Liver (tissue), 9 donors: ENCODE results near the gene TUBA4A. TPM values are rescaled to one million over a fixed set of nuclear protein-coding genes. Genes with fewer than 3 reads are reported as not detected.
A peak's percentile ranks its signal among the peaks of the same experiment; 100 is the strongest.

Source experiments
- DNase-seq: peaks from one replicate; pipeline ENCODE4 v3.0.0-alpha.2; 2017; ENCODE audit warnings: low spot score
- H3K27ac ChIP-seq, 2 donors: one replicate each; pipeline ENCODE4 v1.7.0; 2013; ENCODE audit warnings: inconsistent platforms in 2 of 2, low read length in 2 of 2, control low read depth in 1 of 2, low read depth in 1 of 2, mild to moderate bottlenecking in 1 of 2
- H3K27me3 ChIP-seq, 4 donors: one replicate each; pipeline versions ENCODE4 v1.6.1 to v1.7.0; 2013; ENCODE audit warnings: low read length in 3 of 4, inconsistent platforms in 1 of 4, mild to moderate bottlenecking in 1 of 4, moderate library complexity in 1 of 4; ENCODE audit not compliant: control insufficient read depth in 4 of 4, insufficient read depth in 4 of 4
- H3K36me3 ChIP-seq, 4 donors: one replicate each; pipeline versions ENCODE4 v1.6.1 to v1.7.0; 2013; ENCODE audit warnings: low read length in 3 of 4, mild to moderate bottlenecking in 3 of 4, low read depth in 1 of 4, moderate library complexity in 1 of 4; ENCODE audit not compliant: control insufficient read depth in 4 of 4, insufficient read depth in 3 of 4
- H3K4me1 ChIP-seq, 4 donors: one replicate each; pipeline versions ENCODE4 v1.6.1 to v1.7.0; 2013; ENCODE audit warnings: low read length in 3 of 4, mild to moderate bottlenecking in 3 of 4, moderate library complexity in 1 of 4; ENCODE audit not compliant: control insufficient read depth in 4 of 4, insufficient read depth in 4 of 4
- H3K4me3 ChIP-seq, 3 donors: one replicate each; pipeline versions ENCODE4 v1.6.1 to v1.7.0; 2013; ENCODE audit warnings: low read length in 3 of 3, control low read depth in 1 of 3, low read depth in 1 of 3, mild to moderate bottlenecking in 1 of 3
- H3K9ac ChIP-seq, 2 donors: one replicate each; pipeline ENCODE4 v1.7.0; 2013; ENCODE audit warnings: low read length in 2 of 2, mild to moderate bottlenecking in 2 of 2, moderate library complexity in 2 of 2, control low read depth in 1 of 2, low read depth in 1 of 2
- H3K9me3 ChIP-seq, 4 donors: one replicate each; pipeline versions ENCODE4 v1.6.1 to v1.7.0; 2013; ENCODE audit warnings: low read length in 3 of 4; ENCODE audit not compliant: control insufficient read depth in 4 of 4
- ATF3 ChIP-seq: IDR thresholded peaks from 2 replicates; pipeline ENCODE4 v1.6.1; 2016; ENCODE audit warnings: antibody characterized with exemption
- CTCF ChIP-seq: fragments of 150-350 bp; IDR thresholded peaks from 2 replicates; pipeline ENCODE4 v1.5.1; 2017; ENCODE audit warnings: improper control_type of control experiment, low read depth, low read length; ENCODE audit not compliant: missing input control
- EGR1 ChIP-seq, 2 donors: IDR thresholded peaks; 2 replicates each; pipeline ENCODE4 v1.6.1; 2016 to 2018; ENCODE audit warnings: antibody characterized with exemption in 2 of 2, low read depth in 2 of 2
- FOXA1 ChIP-seq: IDR thresholded peaks from 2 replicates; pipeline ENCODE4 v1.6.1; 2016; ENCODE audit warnings: antibody characterized with exemption
- FOXA2 ChIP-seq: IDR thresholded peaks from 2 replicates; pipeline ENCODE4 v1.6.1; 2016; ENCODE audit warnings: antibody characterized with exemption
- GABPA ChIP-seq, 2 donors: IDR thresholded peaks in 1 of 2; conservative IDR thresholded peaks in 1 of 2; 2 replicates each; pipeline ENCODE4 v1.6.1; 2016; ENCODE audit warnings: antibody characterized with exemption in 2 of 2, mild to moderate bottlenecking in 1 of 2, moderate library complexity in 1 of 2
- HNF4A ChIP-seq, 2 donors: conservative IDR thresholded peaks; 2 replicates each; pipeline ENCODE4 v1.6.1; 2016; ENCODE audit warnings: antibody characterized with exemption in 2 of 2, mild to moderate bottlenecking in 2 of 2
- HNF4G ChIP-seq: IDR thresholded peaks from 2 replicates; pipeline ENCODE4 v1.6.1; 2016; ENCODE audit warnings: antibody characterized with exemption
- JUND ChIP-seq, 2 donors: IDR thresholded peaks; 2 replicates each; pipeline ENCODE4 v1.6.1; 2016; ENCODE audit warnings: antibody characterized with exemption in 2 of 2
- MAX ChIP-seq: IDR thresholded peaks from 2 replicates; pipeline ENCODE4 v1.6.1; 2016; ENCODE audit warnings: antibody characterized with exemption
- NR2F2 ChIP-seq: IDR thresholded peaks from 2 replicates; pipeline ENCODE4 v1.6.1; 2016; ENCODE audit warnings: antibody characterized with exemption
- RAD21 ChIP-seq, 2 donors: IDR thresholded peaks; 2 replicates each; pipeline ENCODE4 v1.6.1; 2016; ENCODE audit warnings: antibody characterized with exemption in 2 of 2, mild to moderate bottlenecking in 2 of 2
- REST ChIP-seq: IDR thresholded peaks from 2 replicates; pipeline ENCODE4 v1.6.1; 2016; ENCODE audit warnings: antibody characterized with exemption, mild to moderate bottlenecking
- RXRA ChIP-seq, 2 donors: IDR thresholded peaks; 2 replicates each; pipeline ENCODE4 v1.6.1; 2017 to 2018; ENCODE audit warnings: antibody characterized with exemption in 2 of 2, mild to moderate bottlenecking in 1 of 2
- SP1 ChIP-seq: IDR thresholded peaks from 2 replicates; pipeline ENCODE4 v1.6.1; 2018; ENCODE audit warnings: antibody characterized with exemption, mild to moderate bottlenecking
- TAF1 ChIP-seq: conservative IDR thresholded peaks from 2 replicates; pipeline ENCODE4 v1.6.1; 2016; ENCODE audit warnings: antibody characterized with exemption, mild to moderate bottlenecking
- YY1 ChIP-seq: IDR thresholded peaks from 2 replicates; pipeline ENCODE4 v1.6.1; 2016; ENCODE audit warnings: antibody characterized with exemption, mild to moderate bottlenecking
- ZBTB33 ChIP-seq: IDR thresholded peaks from 2 replicates; pipeline ENCODE4 v1.6.1; 2016; ENCODE audit warnings: antibody characterized with exemption
- WGBS: extraction: QIAGEN DNeasy Blood & Tissue Kit; methylation state at CpG from one replicate; pipeline ENCODE4 v1.1.7; 2013; 5-methylcytosine and 5-hydroxymethylcytosine counted together
- polyA plus RNA-seq, 2 donors: library from polyadenylated mRNA; stranded (reverse) in 1 of 2; unstranded in 1 of 2; fragments of 200-250 nt in 1 of 2; fragments of >200 nt in 1 of 2; fragmentation: Nextera tagmentation in 1 of 2; extraction: Ambion mirVana in 1 of 2; gene quantifications; one replicate each; pipeline versions ENCODE4 v1.2.1 to v1.2.3, GENCODE V29; 2013 to 2015
- total RNA-seq, 2 donors: library from RNA; depleted of rRNA; stranded (reverse); fragments of >200 nt; gene quantifications; one replicate each; pipeline ENCODE4 v1.2.3, GENCODE V29; 2014
- donor health status: healthy.
- donor health status: healthy.
- donor health status: healthy.
- donor health status: healthy.
- donor health status: healthy.

Gene TUBA4A
- total and polyA plus RNA-seq, 4 donors: 16.2 to 63.1 (median 31.6) TPM

GRCh38 chr2:219278655-219279150 lies 25.0 kb upstream of the TUBA4A start:
- H3K4me1 ChIP-seq: peaks cover 7 to 24% (median 14%) of the 10 kb centered on the region in 4 donors
- TF ChIP-seq MAX (no peak), YY1 (no peak), GABPA (IDR thresholded peaks at IDR 0.05 in 1 of 2, conservative IDR thresholded peaks at IDR 0.05 in 1 of 2) (no peak), FOXA2 (no peak), RAD21 (IDR thresholded peaks at IDR 0.05) (no peak), HNF4G (no peak), RXRA (IDR thresholded peaks at IDR 0.05) (no peak), EGR1 (IDR thresholded peaks at IDR 0.05; ENCODE audit: low read depth in 2 of 2) (no peak), JUND (IDR thresholded peaks at IDR 0.05) (no peak), ZBTB33 (no peak), CTCF (no peak), NR2F2 (no peak), TAF1 (no peak), HNF4A (conservative IDR thresholded peaks at IDR 0.05) (no peak), REST (no peak), FOXA1 (no peak), ATF3 (no peak), SP1 (no peak)

More at GRCh38 chr2:219278655-219279150, 25.0 kb upstream of the TUBA4A start:
- peak overlapping the region; percentile 88 to 89 for H3K9ac ChIP-seq
- DNase-seq: no peak
- WGBS: 20% methylated on average over 9 of the region's 9 CpGs
- no peaks in the 10 kb centered on the region for H3K27me3 ChIP-seq
- peaks cover 2 to 30% (median 22%) of the 10 kb centered on the region in 4 donors for H3K36me3 ChIP-seq
- no peaks in the 10 kb centered on the region for H3K9me3 ChIP-seq
- H3K4me3 ChIP-seq: peak overlapping the region; percentile 31 to 72 (median 55)
- peak overlapping the region; percentile 96 to 98 for H3K27ac ChIP-seq
